HG03469 (cell line): Measurements from ENCODE around the gene TNS3.

Experiments used
- ATAC-seq: cut with Tn5 transposase; IDR thresholded peaks from one replicate; pipeline ENCODE4 v1.9.1; 2021; ENCODE audit warnings: mild to moderate bottlenecking, moderate library complexity, moderate number of reproducible peaks; ENCODE audit not compliant: unreplicated experiment

The TNS3 gene

GRCh38 chr7:47438411-47439029 is 143.4 kb downstream of the TNS3 start:
- no peak for ATAC-seq

GRCh38 chr7:47435889-47436312 is 146.0 kb downstream of the TNS3 start:
- ATAC-seq: no peak

GRCh38 chr7:47433564-47433895 is 148.4 kb downstream of the TNS3 start:
- ATAC-seq: no peak

GRCh38 chr7:47432671-47433563 is 149.0 kb downstream of the TNS3 start:
- no peak for ATAC-seq

- ATAC-seq: no peak
Observed at GRCh38 chr7:47430422-47430821, 151.5 kb downstream of the TNS3 start.

GRCh38 chr7:47428768-47429472 is 153.0 kb downstream of the TNS3 start:
- no peak for ATAC-seq

GRCh38 chr7:47428052-47428767 is 153.7 kb downstream of the TNS3 start:
- no peak for ATAC-seq

GRCh38 chr7:47427051-47427643 is 154.8 kb downstream of the TNS3 start:
- ATAC-seq: no peak

GRCh38 chr7:47424523-47424922 is 157.4 kb downstream of the TNS3 start:
- no peak for ATAC-seq

GRCh38 chr7:47423196-47423595 is 158.7 kb downstream of the TNS3 start:
- ATAC-seq: no peak

- ATAC-seq: no peak
Observed at GRCh38 chr7:47422611-47423010, 159.3 kb downstream of the TNS3 start.

- no peak for ATAC-seq
Observed at GRCh38 chr7:47421456-47421855, 160.5 kb downstream of the TNS3 start.

GRCh38 chr7:47420122-47420780 is 161.7 kb downstream of the TNS3 start:
- ATAC-seq: no peak

- ATAC-seq: no peak
Observed at GRCh38 chr7:47419471-47419870, 162.4 kb downstream of the TNS3 start.

- no peak for ATAC-seq
Observed at GRCh38 chr7:47418601-47419309, 163.2 kb downstream of the TNS3 start.

- ATAC-seq: no peak
Observed at GRCh38 chr7:47416492-47417480, 165.1 kb downstream of the TNS3 start.

GRCh38 chr7:47415318-47416212 is 166.3 kb downstream of the TNS3 start:
- ATAC-seq: no peak
